ENCODE data around the gene ADAM19.

ADAM19 gene

GRCh38 chr5:157460921-157461792, 114.4 kb downstream of the ADAM19 start:
- POLR2A ChIA-PET (ENCODE audit: low non-redundant PET): no interaction called here
- no peak for TF ChIP-seq CTCF (conservative IDR thresholded peaks at IDR 0.05; ENCODE audit: low read depth)
- CTCF ChIA-PET: interaction anchor here (0.6 to 1.5 kb wide), 7 partner anchors 8 to 283 kb away, joined by 3 to 6 read pairs (median 3); partner anchors contain the start of gene LSM11
- no peak for DNase-seq (ENCODE audit: low spot score)
- H3K27ac ChIP-seq: peak overlapping the region; percentile 51

GRCh38 chr5:157459715-157460599, 115.6 kb downstream of the ADAM19 start, which contains the start of gene NIPAL4:
Gene NIPAL4 (plus strand): TSS chr5:157460213. CDS start chr5:157460321, 108 bp downstream.
- POLR2A ChIA-PET (ENCODE audit: low non-redundant PET): interaction anchor here (0.5 kb wide), 1 partner anchor 281 kb away, joined by 3 read pairs; no protein-coding TSS in a partner anchor
- H3K27ac ChIP-seq: peak within 1 kb of the TSS; percentile 51; the same call in 1 of the 2 replicates
- CTCF ChIA-PET: interaction anchor here (0.5 to 1.5 kb wide), 9 partner anchors 9 to 1079 kb away, joined by 3 to 8 read pairs (median 4); no protein-coding TSS in a partner anchor
- DNase-seq (ENCODE audit: low spot score): peak; percentile 30
- no peak for TF ChIP-seq CTCF (conservative IDR thresholded peaks at IDR 0.05; ENCODE audit: low read depth)

- H3K27ac ChIP-seq: no peak overlapping the region
- no peak for TF ChIP-seq CTCF (conservative IDR thresholded peaks at IDR 0.05; ENCODE audit: low read depth)
- ChIA-PET POLR2A (ENCODE audit: low non-redundant PET) (no interaction called here), CTCF (interaction anchor here (1.4 kb wide), 1 partner anchor 8 kb away, joined by 3 read pairs; no protein-coding TSS in a partner anchor)
- DNase-seq (ENCODE audit: low spot score): no peak
Observed at GRCh38 chr5:157458835-157459234, 116.7 kb downstream of the ADAM19 start.

GRCh38 chr5:157457391-157457790, 118.2 kb downstream of the ADAM19 start:
- H3K27ac ChIP-seq: no peak overlapping the region
- ChIA-PET POLR2A (ENCODE audit: low non-redundant PET) (interaction anchor here (0.7 kb wide), 1 partner anchor 8 kb away, joined by 4 read pairs; no protein-coding TSS in a partner anchor), CTCF (interaction anchor here (0.9 kb wide), 1 partner anchor 25 kb away, joined by 3 read pairs; no protein-coding TSS in a partner anchor)
- TF ChIP-seq CTCF (conservative IDR thresholded peaks at IDR 0.05; ENCODE audit: low read depth): no peak
- DNase-seq (ENCODE audit: low spot score): no peak

- DNase-seq (ENCODE audit: low spot score): no peak
- CTCF ChIA-PET: no interaction called here
- H3K27ac ChIP-seq: no peak overlapping the region
- POLR2A ChIA-PET (ENCODE audit: low non-redundant PET): interaction anchor here (0.5 kb wide), 1 partner anchor 186 kb away, joined by 3 read pairs; no protein-coding TSS in a partner anchor
- no peak for TF ChIP-seq CTCF (conservative IDR thresholded peaks at IDR 0.05; ENCODE audit: low read depth)
Observed at GRCh38 chr5:157456301-157456700, 119.3 kb downstream of the ADAM19 start.

- ChIA-PET POLR2A (ENCODE audit: low non-redundant PET) (no interaction called here), CTCF (no interaction called here)
- H3K27ac ChIP-seq: no peak overlapping the region
- no peak for DNase-seq (ENCODE audit: low spot score)
- TF ChIP-seq CTCF (conservative IDR thresholded peaks at IDR 0.05; ENCODE audit: low read depth): no peak
Observed at GRCh38 chr5:157455057-157455456, 120.5 kb downstream of the ADAM19 start.
